Right forelimb (tissue), 1 donor: Measurements from ENCODE around the gene RANBP3.
"Not testable (repeated sequence)": the region's sequence is repeated elsewhere in the genome, so short reads cannot be mapped to it uniquely, and the experiment has no call there.

Source experiments
- DNase-seq: peaks from one replicate; pipeline ENCODE4 v3.0.0-alpha.2; 2018

The RANBP3 gene

DNA sequence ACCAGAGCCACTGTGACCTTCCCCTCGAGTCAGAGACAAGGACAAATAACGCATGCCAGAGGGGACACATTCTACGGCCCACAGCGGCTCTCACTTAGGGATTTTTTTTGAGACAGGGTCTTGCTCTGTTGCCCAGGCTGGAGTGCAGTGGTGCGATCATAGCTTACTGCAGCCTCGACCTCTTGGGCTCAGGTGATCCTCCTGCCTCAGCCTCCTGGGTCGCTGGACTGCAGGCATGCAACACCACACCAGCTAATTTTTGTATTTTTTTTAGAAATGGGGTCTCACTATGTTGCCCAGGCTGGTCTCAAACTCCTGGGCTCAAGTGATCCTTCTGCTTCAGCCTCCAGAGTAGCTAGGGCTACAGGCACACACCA, 28.1 kb upstream of the RANBP3 start:
- DNase-seq, result not testable (repeated sequence)

GRCh38 chr19:6005321-6006069, 27.6 kb upstream of the RANBP3 start:
- DNase-seq, result no peak

- no peak for DNase-seq
Observed at GRCh38 chr19:6003976-6004375, 26.0 kb upstream of the RANBP3 start.

GRCh38 chr19:6002591-6002990, 24.7 kb upstream of the RANBP3 start:
- DNase-seq, result no peak

- no peak for DNase-seq
Observed at GRCh38 chr19:6000228-6000847, 22.4 kb upstream of the RANBP3 start.

DNA sequence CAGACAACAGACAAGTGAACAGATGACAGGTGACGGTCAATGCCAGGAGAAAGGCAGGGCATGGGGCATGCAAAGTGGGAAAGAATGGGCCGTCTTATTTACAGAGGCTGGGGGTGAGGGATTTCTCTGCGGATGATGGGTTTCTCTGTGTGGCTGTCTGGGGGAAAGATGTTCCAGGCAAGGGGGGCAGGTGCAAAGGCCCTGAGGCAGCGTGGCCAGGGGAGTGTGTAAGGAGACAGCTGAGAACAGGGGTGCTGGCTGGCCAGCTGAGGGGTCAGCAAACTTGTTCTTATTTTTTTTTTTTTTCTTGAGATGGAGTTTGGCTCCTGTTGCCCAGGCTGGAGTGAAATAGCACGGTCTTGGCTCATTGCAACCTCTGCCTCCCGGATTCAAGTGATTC, 21.8 kb upstream of the RANBP3 start:
- no peak for DNase-seq

- no peak for DNase-seq
Observed at GRCh38 chr19:5997371-5997770, 19.4 kb upstream of the RANBP3 start.

DNA sequence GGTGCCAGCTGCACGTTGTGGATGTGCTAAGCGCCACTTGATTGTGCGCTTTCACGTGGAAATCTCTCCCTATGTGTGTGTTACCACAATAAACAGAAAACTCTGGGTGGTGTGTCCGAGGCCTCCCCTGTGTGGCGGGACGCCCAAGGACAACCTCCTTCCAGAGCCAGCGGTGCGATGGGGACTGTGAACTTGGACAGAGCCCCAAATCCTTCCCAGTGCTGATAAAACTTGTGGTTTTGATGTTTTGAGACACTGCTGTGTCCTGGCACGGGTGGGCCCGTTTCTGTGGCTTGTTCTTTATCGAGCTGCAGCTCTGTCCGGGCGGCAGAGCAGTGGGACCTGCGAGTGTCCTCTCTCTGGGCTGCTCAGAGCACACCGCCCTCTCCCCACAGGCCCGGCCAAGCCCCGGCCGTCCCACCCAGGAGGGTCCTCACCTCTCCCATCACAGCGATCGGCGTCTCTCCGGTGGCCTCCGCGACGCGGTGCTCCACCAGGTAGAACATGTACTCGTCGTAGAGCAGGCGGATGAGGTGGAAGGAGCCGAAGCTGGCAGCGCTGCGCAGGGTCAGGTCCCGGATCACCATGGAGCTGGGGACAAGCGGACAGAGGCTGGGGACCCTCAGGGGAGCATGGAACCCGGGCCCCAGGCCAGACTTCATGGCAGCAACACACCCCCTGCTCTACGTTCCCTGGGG, 18.8 kb upstream of the RANBP3 start:
- no peak for DNase-seq

GRCh38 chr19:5996102-5996501, 18.2 kb upstream of the RANBP3 start:
- no peak for DNase-seq

DNA sequence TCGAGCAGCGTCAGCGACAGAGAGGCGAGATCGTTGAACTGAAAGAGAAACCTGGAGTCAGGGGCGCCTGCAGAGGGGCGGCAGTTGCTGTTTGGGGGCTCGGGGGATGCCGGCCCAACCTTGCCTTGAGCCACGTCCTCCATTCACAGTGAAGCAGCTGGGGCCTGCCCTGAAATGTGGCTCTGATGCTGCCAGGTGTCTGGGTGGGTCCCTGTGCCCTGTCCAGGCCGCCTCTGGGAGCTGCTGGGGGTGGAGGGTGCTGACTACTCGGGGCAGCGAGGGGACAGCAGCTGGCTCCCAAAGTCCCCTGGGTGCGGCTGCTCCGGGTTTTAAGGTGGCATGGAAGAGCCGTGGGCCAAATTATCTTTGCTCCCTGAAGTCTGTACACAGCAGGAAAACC, 17.7 kb upstream of the RANBP3 start:
- no peak for DNase-seq

GRCh38 chr19:5994405-5995165, 16.6 kb upstream of the RANBP3 start:
- DNase-seq, result no peak

DNA sequence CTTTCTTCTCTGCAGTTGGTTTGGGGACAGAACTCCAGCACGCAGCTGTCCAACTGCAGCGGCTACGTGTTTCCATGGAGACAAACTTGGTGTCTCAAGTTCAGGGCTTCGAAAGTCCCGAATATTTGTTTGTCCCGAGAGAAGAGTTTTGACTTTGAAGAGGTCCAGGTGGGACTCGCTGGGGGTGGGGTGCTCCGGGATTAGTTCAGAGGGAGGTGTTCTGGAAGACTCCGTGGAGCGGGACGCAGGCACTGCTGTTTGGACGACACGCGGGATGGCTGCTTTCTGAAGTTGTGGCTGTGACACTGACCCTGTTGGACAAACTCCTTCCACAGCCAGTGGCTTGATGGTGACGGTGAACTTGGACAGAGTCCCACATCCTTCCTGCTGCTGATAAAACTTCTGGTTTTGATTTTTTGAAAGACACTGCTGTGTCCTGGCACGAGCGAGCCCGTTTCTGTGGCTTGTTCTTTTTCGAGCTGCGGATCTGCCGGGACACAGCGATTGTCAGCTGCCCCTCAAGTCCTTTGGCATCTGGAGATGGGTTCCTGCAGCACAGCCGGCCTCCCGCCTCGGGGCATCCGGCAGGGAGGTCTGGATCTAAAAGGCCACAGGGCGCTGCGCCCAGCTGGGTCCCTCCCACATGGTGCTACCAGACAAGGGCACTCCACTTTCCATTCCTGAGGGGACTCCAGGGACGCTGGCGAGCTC, 15.9 kb upstream of the RANBP3 start:
- DNase-seq, result peak; percentile 61

DNA sequence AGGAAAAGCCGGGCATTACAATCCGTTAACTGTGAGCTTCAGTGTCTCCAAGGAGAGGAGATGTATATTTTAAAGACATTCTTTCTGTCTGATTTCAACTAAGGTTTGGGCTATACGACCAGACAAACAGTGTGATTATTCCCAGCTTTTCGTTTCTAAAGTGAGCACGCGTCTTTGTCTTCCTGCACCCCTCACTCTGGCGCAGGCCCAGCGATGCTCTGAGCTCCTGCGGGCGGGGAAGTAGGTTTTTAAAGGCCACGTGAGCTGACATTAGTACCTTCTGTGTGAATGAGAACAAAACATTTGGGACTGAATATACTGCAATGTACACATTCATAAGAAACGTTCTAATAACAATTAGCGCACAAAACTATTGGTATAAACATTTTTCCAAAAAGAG, 15.3 kb upstream of the RANBP3 start:
- peak; percentile 59 for DNase-seq

DNA sequence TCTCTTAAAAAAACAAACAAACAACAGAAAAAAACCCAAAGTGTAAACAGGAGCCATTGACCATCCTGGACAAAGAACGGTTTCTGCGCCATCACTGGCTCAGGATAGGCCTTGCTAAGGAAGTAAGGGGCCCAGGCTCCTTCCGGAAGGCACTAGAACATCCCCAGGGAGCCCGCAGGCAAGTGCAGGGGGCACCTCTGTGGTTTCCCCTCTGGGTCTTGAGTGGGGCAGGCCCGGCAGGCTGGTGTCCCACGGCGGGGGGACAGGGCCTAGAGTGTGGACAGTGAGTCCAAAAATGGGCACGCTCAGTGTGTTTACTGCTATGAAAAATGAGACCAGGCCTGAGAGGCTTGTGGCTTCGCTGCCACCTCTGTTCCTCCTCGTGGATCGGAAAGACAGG, 14.8 kb upstream of the RANBP3 start:
- no peak for DNase-seq

GRCh38 chr19:5991244-5991838, 13.4 kb upstream of the RANBP3 start:
- no peak for DNase-seq

DNA sequence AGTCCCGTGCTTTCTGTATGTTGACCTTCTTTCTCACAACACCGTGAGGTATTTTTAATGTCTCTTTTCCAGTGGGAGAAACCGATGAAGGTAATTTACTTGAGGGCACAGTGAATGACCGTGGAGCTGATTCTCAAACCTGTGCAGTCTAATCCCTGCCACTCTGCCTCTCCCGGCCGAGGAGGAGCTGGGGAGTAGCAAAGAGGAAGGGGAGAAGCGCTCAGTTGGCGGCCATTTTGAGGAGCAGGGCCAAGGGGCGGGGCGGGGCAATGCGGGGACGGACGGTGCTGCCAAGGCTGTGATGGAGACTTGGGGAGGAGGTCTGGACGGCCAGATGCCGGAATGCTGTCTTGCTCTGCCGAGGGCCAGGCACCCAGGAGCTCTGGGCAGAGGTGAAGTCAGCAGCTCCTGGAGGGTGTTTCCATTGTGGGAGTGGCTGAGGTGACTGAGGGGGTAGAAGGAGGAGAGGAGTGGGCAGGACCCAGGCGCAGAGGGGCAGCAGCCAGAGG, 12.4 kb upstream of the RANBP3 start:
- no peak for DNase-seq

DNA sequence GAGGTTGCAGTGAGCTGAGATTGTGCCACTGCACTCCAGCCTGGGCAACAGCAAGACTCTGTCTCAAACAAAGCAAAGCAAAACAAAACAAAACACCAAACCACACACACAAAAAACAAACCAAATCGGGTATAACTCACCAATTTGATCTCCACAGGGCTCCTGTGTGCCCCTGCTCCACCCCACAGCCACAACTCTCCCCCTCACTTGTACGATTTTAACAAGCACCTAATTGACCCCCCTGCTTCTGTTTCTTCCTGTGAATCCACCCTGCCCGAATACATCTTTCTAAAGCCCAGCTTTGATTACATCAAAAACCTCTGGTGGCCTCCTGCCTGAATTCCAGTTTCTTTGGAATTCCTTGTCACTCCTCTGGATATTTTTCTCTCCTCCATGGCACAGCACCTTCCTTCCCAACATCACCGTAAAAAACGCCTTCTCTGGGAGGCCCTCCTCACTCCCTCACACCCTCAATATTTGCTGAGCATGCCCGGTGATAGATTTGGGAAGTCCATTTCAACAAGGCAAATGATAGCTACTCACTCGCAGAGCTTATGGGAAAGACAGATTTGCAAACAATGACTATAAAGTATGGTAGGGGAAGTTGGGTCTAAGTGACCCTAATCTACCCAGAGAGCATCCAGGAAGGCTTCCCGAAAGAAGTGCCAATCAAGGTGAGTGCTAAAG, 11.6 kb upstream of the RANBP3 start:
- DNase-seq, result no peak

- DNase-seq, result no peak
Observed at GRCh38 chr19:5988517-5989387, 10.8 kb upstream of the RANBP3 start.

DNA sequence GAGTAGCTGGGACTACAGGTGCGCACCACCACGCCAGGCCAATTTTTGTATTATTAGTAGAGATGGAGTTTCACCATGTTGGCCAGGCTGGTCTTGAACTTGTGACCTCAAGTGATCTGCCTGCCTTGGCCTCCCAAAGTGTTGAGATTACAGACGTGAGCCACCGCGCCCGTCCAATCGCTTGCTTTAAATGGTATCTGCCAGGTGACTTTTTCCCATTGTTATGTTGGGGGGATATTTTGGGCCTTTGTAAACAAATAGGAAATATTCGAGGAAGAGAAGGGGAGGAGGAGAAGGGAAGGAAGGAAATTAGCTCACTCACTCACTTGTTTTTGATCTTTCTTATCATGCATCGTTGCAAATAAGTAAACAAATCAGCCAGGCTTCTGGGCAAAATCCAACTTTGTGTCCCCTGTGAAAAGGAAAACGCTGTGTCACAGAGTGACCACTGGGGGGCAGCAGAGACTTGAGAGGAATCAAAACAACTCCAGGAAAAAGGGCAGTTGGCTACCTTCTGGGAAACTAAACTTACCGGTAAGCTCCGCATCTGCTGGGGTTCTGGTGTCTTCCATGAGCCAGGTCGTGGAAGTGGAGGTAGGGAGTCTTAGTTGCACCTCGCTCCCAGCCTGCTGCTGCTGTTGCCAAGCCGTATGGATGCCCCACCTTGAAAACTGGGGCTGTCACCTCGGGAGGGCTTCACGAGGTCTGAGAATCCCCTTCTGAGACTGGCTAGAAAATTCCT, 9.3 kb upstream of the RANBP3 start:
- DNase-seq, result peak; percentile 84

GRCh38 chr19:5985837-5986236, 7.9 kb upstream of the RANBP3 start:
- DNase-seq, result not testable (repeated sequence)
